IMR-90 (cell line): ENCODE data around the gene STPG4. TPM values are rescaled to one million over a fixed set of nuclear protein-coding genes. Genes with fewer than 3 reads are reported as not detected.

Experiments
- ATAC-seq: fragments of 200-7000 bp; cut with Tn5 transposase; 2 replicates; pipeline ENCODE4 v1.9.1; 2020; ENCODE audit warnings: low read depth, mild to moderate bottlenecking, moderate library complexity
- BruUV-seq: library from RNA; stranded (reverse); fragments of 400-500 nt; replicated peaks from 2 replicates; lab custom pipeline; 2021; lab: Mats Ljungman, UMichigan
- CTCF ChIA-PET: fragments of 300-600 bp; formaldehyde crosslinking; extraction: SDS; loops from one replicate; lab custom pipeline; 2021; ENCODE audit warnings: antibody characterized with exemption; lab: Yijun Ruan, JAX
- POLR2A ChIA-PET: fragments of 300-600 bp; sonication (Branson Sonifier 250); formaldehyde crosslinking; loops from one replicate; lab custom pipeline; 2022; ENCODE audit warnings: antibody characterized with exemption; ENCODE audit not compliant: unreplicated experiment; lab: Charles Lee
- DNase-seq: peaks from one replicate; pipeline ENCODE4 v3.0.0; 2013
- H2AFZ ChIP-seq: replicated peaks from 2 replicates; pipeline ENCODE3; 2013; ENCODE audit warnings: low read length, mild to moderate bottlenecking; ENCODE audit not compliant: poor library complexity
- H2AK5ac ChIP-seq: 2 replicates; pipeline ENCODE4 v1.6.1; 2013; ENCODE audit warnings: low read depth, low read length, inconsistent platforms
- H2AK9ac ChIP-seq: replicated peaks from 2 replicates; pipeline ENCODE3; 2013; ENCODE audit warnings: mild to moderate bottlenecking, low read depth, low read length, moderate library complexity; ENCODE audit not compliant: poor library complexity
- H2BK120ac ChIP-seq: 2 replicates; pipeline ENCODE4 v1.6.1; 2013; ENCODE audit warnings: low read depth, low read length, inconsistent platforms
- H2BK15ac ChIP-seq: 3 replicates; pipeline ENCODE4 v1.6.1; 2013; ENCODE audit warnings: low read depth, low read length, inconsistent platforms
- H2BK20ac ChIP-seq: 2 replicates; pipeline ENCODE4 v1.6.1; 2013; ENCODE audit warnings: low read depth, mild to moderate bottlenecking, inconsistent platforms, low read length, moderate library complexity
- H2BK5ac ChIP-seq: 2 replicates; pipeline ENCODE4 v1.6.1; 2013; ENCODE audit warnings: mild to moderate bottlenecking, low read depth, low read length, inconsistent platforms; ENCODE audit not compliant: poor library complexity, severe bottlenecking
- H3K14ac ChIP-seq: replicated peaks from 2 replicates; pipeline ENCODE4 v1.6.1; 2013; ENCODE audit warnings: low read depth, low read length, inconsistent platforms
- H3K18ac ChIP-seq: 2 replicates; pipeline ENCODE4 v1.6.1; 2013; ENCODE audit warnings: low read depth, low read length, control low read depth
- H3K23ac ChIP-seq: 2 replicates; pipeline ENCODE4 v1.6.1; 2013; ENCODE audit warnings: low read depth, low read length, inconsistent platforms
- H3K27ac ChIP-seq: 2 replicates; pipeline ENCODE4 v1.5.1; 2013; ENCODE audit warnings: mild to moderate bottlenecking, control low read depth, low read length; ENCODE audit not compliant: insufficient read depth
- H3K27me3 ChIP-seq: 2 replicates; pipeline ENCODE4 v1.6.1; 2013; ENCODE audit warnings: low read length; ENCODE audit not compliant: control insufficient read depth, insufficient read depth
- H3K36me3 ChIP-seq: 2 replicates; pipeline ENCODE4 v1.6.1; 2013; ENCODE audit warnings: low read length, mixed read lengths; ENCODE audit not compliant: control insufficient read depth, insufficient read depth
- H3K4ac ChIP-seq: 2 replicates; pipeline ENCODE4 v1.6.1; 2013; ENCODE audit warnings: low read depth, low read length, inconsistent platforms
- H3K4me1 ChIP-seq: 2 replicates; pipeline ENCODE4 v1.6.1; 2013; ENCODE audit warnings: low read length, mixed read lengths; ENCODE audit not compliant: control insufficient read depth, insufficient read depth
- H3K4me2 ChIP-seq: 2 replicates; pipeline ENCODE4 v1.6.1; 2013; ENCODE audit warnings: low read depth, mild to moderate bottlenecking, control low read depth, low read length, moderate library complexity
- H3K4me3 ChIP-seq: 2 replicates; pipeline ENCODE4 v1.5.1; 2013; ENCODE audit warnings: low read depth, mild to moderate bottlenecking, control low read depth, low read length, moderate library complexity; ENCODE audit not compliant: insufficient read depth
- H3K56ac ChIP-seq: 2 replicates; pipeline ENCODE4 v1.6.1; 2013; ENCODE audit warnings: low read length, inconsistent platforms; ENCODE audit not compliant: insufficient read depth; ENCODE audit errors: extremely low read depth
- H3K79me1 ChIP-seq, 2 experiments: 2 replicates each; pipeline ENCODE4 v1.6.1; 2013; ENCODE audit warnings: low read length in 2 of 2, inconsistent platforms in 1 of 2, low read depth in 1 of 2
- H3K9ac ChIP-seq: 2 replicates; pipeline ENCODE4 v1.6.1; 2013; ENCODE audit warnings: low read depth, low read length, control low read depth
- H3K9me1 ChIP-seq: 2 replicates; pipeline ENCODE4 v1.6.1; 2013; ENCODE audit warnings: low read length, inconsistent platforms; ENCODE audit not compliant: insufficient read depth
- H3K9me3 ChIP-seq: 2 replicates; pipeline ENCODE4 v1.6.1; 2013; ENCODE audit warnings: low read length; ENCODE audit not compliant: control insufficient read depth, insufficient read depth
- H4K20me1 ChIP-seq: 2 replicates; pipeline ENCODE4 v1.6.1; 2013; ENCODE audit warnings: low read length, inconsistent platforms; ENCODE audit not compliant: insufficient read depth
- H4K5ac ChIP-seq: 2 replicates; pipeline ENCODE4 v1.6.1; 2013; ENCODE audit warnings: mild to moderate bottlenecking, low read depth, low read length, control low read depth
- H4K8ac ChIP-seq, 2 experiments: 2 replicates each; pipeline ENCODE4 v1.6.1; 2013; ENCODE audit warnings: low read depth in 2 of 2, low read length in 2 of 2, control low read depth in 1 of 2, inconsistent platforms in 1 of 2
- H4K91ac ChIP-seq: 2 replicates; pipeline ENCODE4 v1.6.1; 2013; ENCODE audit warnings: low read depth, low read length, inconsistent platforms; ENCODE audit not compliant: insufficient read depth
- BHLHE40 ChIP-seq: fragments of 150-350 bp; IDR thresholded peaks from 2 replicates; pipeline ENCODE4 v1.6.1; 2016; ENCODE audit warnings: mild to moderate bottlenecking, low read depth, low read length
- CEBPB ChIP-seq: IDR thresholded peaks from 2 replicates; pipeline ENCODE4 v1.6.1; 2012; ENCODE audit warnings: low read depth, low read length, improper control_type of control experiment
- CHD1 ChIP-seq: IDR thresholded peaks from 2 replicates; pipeline ENCODE4 v1.6.1; 2012; ENCODE audit warnings: low read depth, low read length, improper control_type of control experiment
- CTCF ChIP-seq: conservative IDR thresholded peaks from 2 replicates; pipeline ENCODE4 v1.5.1; 2012; ENCODE audit warnings: mild to moderate bottlenecking, low read depth, low read length, improper control_type of control experiment
- FOS ChIP-seq: fragments of 150-350 bp; IDR thresholded peaks from 2 replicates; pipeline ENCODE4 v1.6.1; 2016; ENCODE audit warnings: low read depth, low read length
- MAFK ChIP-seq: IDR thresholded peaks from 2 replicates; pipeline ENCODE4 v1.6.1; 2012; ENCODE audit warnings: low read depth, low read length, improper control_type of control experiment
- MAZ ChIP-seq: IDR thresholded peaks from 2 replicates; pipeline ENCODE4 v1.6.1; 2012; ENCODE audit warnings: low read depth, mild to moderate bottlenecking, low read length, improper control_type of control experiment, moderate library complexity, borderline replicate concordance
- MXI1 ChIP-seq: IDR thresholded peaks from 2 replicates; pipeline ENCODE4 v1.6.1; 2012; ENCODE audit warnings: low read depth, mild to moderate bottlenecking, low read length, moderate library complexity, borderline replicate concordance
- NFE2L2 ChIP-seq: fragments of 150-350 bp; IDR thresholded peaks from 2 replicates; pipeline ENCODE4 v1.6.1; 2016; ENCODE audit warnings: low read depth, mild to moderate bottlenecking, low read length
- POLR2A ChIP-seq: IDR thresholded peaks from 2 replicates; pipeline ENCODE4 v1.6.1; 2012; ENCODE audit warnings: mild to moderate bottlenecking, low read depth, low read length
- RAD21 ChIP-seq: IDR thresholded peaks from 2 replicates; pipeline ENCODE4 v1.6.1; 2012; ENCODE audit warnings: low read length, improper control_type of control experiment
- RCOR1 ChIP-seq: IDR thresholded peaks from 2 replicates; pipeline ENCODE4 v1.6.1; 2012; ENCODE audit warnings: mild to moderate bottlenecking, low read length, improper control_type of control experiment; ENCODE audit not compliant: insufficient replicate concordance
- RFX5 ChIP-seq: IDR thresholded peaks from 2 replicates; pipeline ENCODE4 v1.8.0; 2012; ENCODE audit warnings: low read depth, mild to moderate bottlenecking, low read length, moderate library complexity
- SMC3 ChIP-seq: fragments of 150-350 bp; IDR thresholded peaks from 2 replicates; pipeline ENCODE4 v1.6.1; 2016; ENCODE audit warnings: low read depth, mild to moderate bottlenecking, antibody characterized with exemption, low read length, moderate library complexity
- USF2 ChIP-seq: fragments of 150-350 bp; IDR thresholded peaks from 2 replicates; pipeline ENCODE4 v1.6.1; 2017; ENCODE audit warnings: mild to moderate bottlenecking, antibody characterized with exemption, low read length, low read depth
- WGBS, 2 experiments: methylation state at CpG; one replicate each; pipeline versions ENCODE4 v1.1.5 to v1.1.7; 2013; ENCODE audit warnings: missing lambda C conversion rate in 2 of 2; ENCODE audit not compliant: insufficient read length in 1 of 2; ENCODE audit errors: extremely low coverage in 2 of 2; 5-methylcytosine and 5-hydroxymethylcytosine counted together
- dilution Hi-C: fragments of 300-500 bp; cut with HindIII; formaldehyde crosslinking; loops from one replicate; pipeline ENCODE4 v1.14.3; 2018; ENCODE audit warnings: low sequenced_read_pairs; ENCODE audit not compliant: unreplicated experiment
- in situ Hi-C: fragments of 300-500 bp; cut with MboI; formaldehyde crosslinking; loops from 3 replicates; pipeline ENCODE4 v1.14.3; 2019; ENCODE audit warnings: low sequenced_read_pairs, inconsistent platforms, mixed read lengths
- intact Hi-C: fragments of 100-400 bp; cut with micrococcal nuclease; formaldehyde crosslinking; loops from 2 replicates; pipeline ENCODE4 v1.10.0; 2022
- polyA plus RNA-seq, 3 experiments: library from polyadenylated mRNA; depleted of rRNA; stranded (reverse); fragments of >200 nt; gene quantifications; 2 replicates each; pipeline ENCODE4 v1.2.3, GENCODE V29; 2012; ENCODE audit warnings: low replicate concordance in 1 of 3
- total RNA-seq: library from RNA; depleted of rRNA; stranded (reverse); fragments of >200 nt; gene quantifications from 2 replicates; pipeline ENCODE4 v1.2.3, GENCODE V29; 2012

STPG4 gene
- total and polyA plus RNA-seq, 2 of the 4 experiments (the other 2 are of a cell fraction), result 0.12 to 0.18 TPM

- Histone ChIP-seq H3K56ac (no peak overlapping the region), H3K4me2 (no peak overlapping the region), H2AK9ac (no peak overlapping the region), H3K27ac (no peak overlapping the region), H3K4me1 (peaks cover 33% of the 10 kb centered on the region), H2BK20ac (0 out of 2 replicates have a peak overlapping the region, but pooled peaks have one; percentile 62), H2BK5ac (no peak overlapping the region), H3K36me3 (peaks cover 37% of the 10 kb centered on the region), H3K14ac (no peak overlapping the region), H2AFZ (no peak overlapping the region), H3K9ac (no peak overlapping the region), H3K4me3 (no peak overlapping the region), H4K5ac (no peak overlapping the region), H3K9me3 (no peaks in the 10 kb centered on the region), H2BK120ac (no peak overlapping the region), H4K20me1 (no peaks in the 10 kb centered on the region), H3K23ac (no peak overlapping the region), H4K91ac (no peak overlapping the region), H3K4ac (no peak overlapping the region), H3K79me1 (peaks cover 13 to 49% of the 10 kb centered on the region in 2 experiments; a peak in 3 of 4 replicates), H4K8ac (no peak overlapping the region; a peak in 1 of 4 replicates), H2BK15ac (no peak overlapping the region), H3K18ac (no peak overlapping the region), H3K27me3 (no peaks in the 10 kb centered on the region), H3K9me1 (peaks cover 33% of the 10 kb centered on the region), H2AK5ac (peak overlapping the region; percentile 75)
- ChIA-PET CTCF (no interaction called here), POLR2A (interaction anchor here (2.9 kb wide), 1 partner anchor 11 kb away, joined by 6 read pairs; no protein-coding TSS in a partner anchor)
- WGBS, 2 experiments, result no CpG with 5 or more reads among the region's 4 CpGs
- intact Hi-C loops, result no loop called here
- no peak for TF ChIP-seq FOS
- TF ChIP-seq RAD21, result no peak
- no peak for TF ChIP-seq NFE2L2
- TF ChIP-seq USF2, result no peak
- no peak for TF ChIP-seq POLR2A
- TF ChIP-seq MXI1, result no peak
- TF ChIP-seq CHD1, result no peak
- no peak for TF ChIP-seq RFX5
- no peak for TF ChIP-seq MAZ
- no peak for TF ChIP-seq MAFK
- no peak for TF ChIP-seq RCOR1
- no peak for TF ChIP-seq SMC3
- no peak for TF ChIP-seq CEBPB
- TF ChIP-seq BHLHE40, result no peak
- no peak for TF ChIP-seq CTCF
- dilution Hi-C loops, result no loop called here
- BruUV-seq, result no TSS peak
- in situ Hi-C loops, result no loop called here
- DNase-seq (no peak), ATAC-seq (no peak)
Observed at GRCh38 chr2:47054868-47055267, 100.2 kb downstream of the STPG4 start.
